NOMO-1 treated with DMSO at 0.1 percent for 48 hours (cell line): Measurements from ENCODE around the gene UGT1A8.

Source experiments
- DNase-seq: peaks from one replicate; lab custom pipeline; 2025; ENCODE audit not compliant: unreplicated experiment; lab: John Stamatoyannopoulos, UW

The UGT1A8 gene

DNA sequence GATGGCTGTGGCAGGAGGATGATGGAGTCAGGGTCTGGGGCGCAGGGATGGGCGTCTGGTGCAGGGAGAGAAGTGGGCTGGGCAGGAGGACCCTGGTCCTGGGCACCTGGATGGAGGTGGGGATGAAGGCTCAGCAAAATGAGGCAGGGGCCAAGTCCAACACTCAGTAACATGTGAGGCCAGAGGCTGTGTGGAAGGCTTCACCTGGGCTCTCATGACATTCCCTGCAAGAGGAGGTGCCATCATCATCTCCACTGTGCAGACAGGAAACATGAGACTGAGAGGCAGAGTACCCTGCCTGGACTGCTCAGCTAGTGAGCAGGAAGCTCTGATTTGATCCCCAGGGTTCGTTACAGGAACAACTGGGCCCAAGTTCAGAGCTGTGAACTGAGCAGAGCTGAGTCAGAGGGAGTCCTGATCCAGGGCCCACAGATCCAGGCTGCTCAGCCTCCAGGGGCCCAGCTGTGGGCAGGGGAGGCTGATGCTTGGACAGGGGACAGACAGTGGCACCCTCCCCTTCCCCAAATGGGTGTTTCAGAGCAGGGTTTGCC lies 200.0 kb downstream of the UGT1A8 start:
- no peak for DNase-seq

GRCh38 chr2:233817995-233818638 lies 200.7 kb downstream of the UGT1A8 start:
- no peak for DNase-seq

DNA sequence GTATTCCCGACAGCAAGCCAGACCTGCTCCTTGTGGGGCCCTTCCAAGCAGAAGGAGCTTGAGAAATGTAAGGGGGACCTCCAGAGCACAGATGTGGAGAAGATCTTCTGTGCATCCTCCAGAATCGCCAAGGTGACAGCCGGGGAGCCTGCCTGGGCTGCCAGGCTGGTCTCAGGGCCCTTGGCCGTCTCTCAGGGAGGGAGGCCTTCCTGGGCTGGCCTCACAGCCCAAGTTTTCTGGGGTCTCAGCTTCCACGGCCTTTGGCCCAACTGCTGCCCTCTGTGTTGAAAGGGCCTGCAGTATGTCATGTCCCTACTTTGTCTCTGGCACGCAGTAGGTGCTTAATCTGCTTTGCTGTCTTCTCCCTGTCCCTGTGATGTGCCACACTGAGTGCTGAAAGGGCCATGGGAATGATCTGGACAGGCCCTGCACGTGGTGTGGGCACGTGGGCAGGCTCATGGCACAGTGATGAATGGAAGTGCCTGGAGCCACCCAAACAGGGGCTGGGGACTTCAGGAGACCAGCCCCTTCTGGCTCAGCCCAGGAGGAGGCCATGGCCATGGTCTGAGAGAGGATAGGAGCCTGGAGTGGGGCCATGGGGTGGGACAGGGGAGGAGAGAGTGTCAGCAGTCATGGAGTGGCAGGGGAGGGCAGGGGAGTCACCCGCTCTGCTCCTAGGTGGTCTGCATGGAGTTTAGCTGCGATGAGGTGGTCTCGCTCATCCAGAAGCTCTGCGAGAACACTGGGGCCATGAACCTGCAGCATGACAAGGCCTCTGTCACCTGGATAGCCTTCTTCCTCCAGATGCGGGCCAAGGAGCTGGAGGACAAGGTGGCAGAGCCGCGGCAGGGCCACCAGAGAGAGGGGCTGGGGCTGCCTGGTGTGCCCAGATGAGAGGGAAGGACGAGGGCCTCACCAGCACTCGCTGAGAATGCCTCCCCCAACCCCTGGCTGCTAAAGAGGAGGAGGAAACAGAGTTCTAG lies 201.5 kb downstream of the UGT1A8 start:
- no peak for DNase-seq

- DNase-seq, result no peak
Observed at GRCh38 chr2:233819884-233820773, 202.7 kb downstream of the UGT1A8 start.

GRCh38 chr2:233820774-233821105 lies 203.3 kb downstream of the UGT1A8 start:
- no peak for DNase-seq

DNA sequence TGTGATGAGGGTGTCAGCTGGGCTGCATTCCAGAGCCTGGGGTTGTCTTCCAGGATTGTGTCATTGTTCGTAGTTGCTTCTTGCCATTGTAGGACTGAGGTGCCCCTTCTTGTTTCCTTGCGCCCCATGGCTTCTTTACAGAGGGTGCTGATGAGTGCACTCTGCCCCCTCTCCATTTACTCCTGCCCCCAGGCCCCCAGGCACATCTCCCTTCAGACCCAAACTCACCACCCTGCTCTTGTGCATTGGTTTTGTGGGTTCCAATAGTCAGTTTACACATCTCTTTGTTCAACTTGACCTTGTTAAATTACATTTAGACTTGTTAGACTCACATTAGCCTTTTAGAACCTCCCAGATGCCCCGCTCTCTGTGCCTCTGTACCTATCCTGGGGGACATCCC lies 203.8 kb downstream of the UGT1A8 start:
- no peak for DNase-seq

DNA sequence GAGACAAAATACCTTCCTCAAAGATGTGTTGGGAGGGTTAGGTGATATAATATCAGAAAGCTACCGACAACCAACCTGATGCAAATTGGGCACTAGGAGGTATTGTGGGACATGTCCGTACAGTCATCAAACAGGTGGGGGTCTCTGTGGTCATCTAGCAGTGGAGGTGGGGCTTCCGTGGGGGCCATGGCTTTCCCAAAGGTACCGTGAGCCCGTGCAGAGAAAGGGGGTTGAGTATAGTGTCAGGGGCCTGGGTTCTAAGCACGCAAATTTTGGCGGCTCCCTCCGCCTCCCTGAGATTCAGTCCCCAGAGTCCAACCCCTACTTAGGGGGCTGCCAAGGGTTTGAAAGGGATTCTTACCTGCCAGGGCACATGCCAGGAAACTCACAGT lies 204.3 kb downstream of the UGT1A8 start:
- DNase-seq, result no peak

- DNase-seq, result no peak
Observed at GRCh38 chr2:233822101-233822771, 204.8 kb downstream of the UGT1A8 start.
